ENCODE data around the gene LDLRAD3.

DNA sequence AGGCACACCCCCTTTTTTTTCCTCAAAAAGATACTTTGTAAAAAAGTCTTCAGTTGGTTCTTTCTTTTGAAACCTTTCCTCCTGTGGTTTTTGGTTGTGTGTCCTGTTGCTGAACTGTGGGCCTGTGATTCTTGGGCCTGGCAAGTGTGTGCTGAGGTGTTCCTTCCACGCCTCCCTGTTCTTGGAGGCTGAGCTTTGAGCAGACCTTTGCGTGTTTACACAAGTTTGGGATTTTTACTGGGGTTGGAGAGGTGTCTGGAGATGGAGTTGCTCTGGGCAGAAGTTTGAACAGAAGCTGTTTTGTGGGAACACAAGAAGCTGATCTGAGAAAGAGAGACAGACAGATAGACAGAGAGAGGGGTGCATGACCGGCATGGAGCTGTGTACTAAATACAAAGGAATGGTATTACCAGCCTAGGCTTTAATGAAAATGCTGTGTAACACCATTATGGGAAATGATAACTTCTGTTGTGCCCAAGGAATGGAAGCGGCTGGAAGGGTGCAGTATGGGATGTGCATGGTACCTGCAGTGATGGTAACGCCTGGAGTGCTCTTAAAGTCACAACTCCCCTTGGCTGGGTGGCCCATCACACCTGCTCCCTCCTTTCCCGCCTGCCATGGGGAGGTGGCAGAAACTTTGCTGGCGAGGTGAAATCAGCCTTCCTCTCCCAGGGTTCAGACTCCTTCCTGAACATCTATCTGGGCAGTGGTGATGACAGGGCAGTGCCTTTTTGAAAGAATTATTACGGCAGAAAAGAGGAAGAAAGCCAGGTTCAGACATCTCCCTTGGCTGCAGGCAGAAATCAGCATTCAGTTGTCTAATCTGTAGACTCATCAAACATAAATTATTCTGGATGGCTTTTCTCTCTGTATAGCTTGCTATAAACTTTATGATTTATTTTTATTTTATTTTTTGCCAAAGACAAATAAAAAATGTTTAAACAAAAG is 70.4 kb downstream of the LDLRAD3 start:
- TF ChIP-seq, protein P1, sequence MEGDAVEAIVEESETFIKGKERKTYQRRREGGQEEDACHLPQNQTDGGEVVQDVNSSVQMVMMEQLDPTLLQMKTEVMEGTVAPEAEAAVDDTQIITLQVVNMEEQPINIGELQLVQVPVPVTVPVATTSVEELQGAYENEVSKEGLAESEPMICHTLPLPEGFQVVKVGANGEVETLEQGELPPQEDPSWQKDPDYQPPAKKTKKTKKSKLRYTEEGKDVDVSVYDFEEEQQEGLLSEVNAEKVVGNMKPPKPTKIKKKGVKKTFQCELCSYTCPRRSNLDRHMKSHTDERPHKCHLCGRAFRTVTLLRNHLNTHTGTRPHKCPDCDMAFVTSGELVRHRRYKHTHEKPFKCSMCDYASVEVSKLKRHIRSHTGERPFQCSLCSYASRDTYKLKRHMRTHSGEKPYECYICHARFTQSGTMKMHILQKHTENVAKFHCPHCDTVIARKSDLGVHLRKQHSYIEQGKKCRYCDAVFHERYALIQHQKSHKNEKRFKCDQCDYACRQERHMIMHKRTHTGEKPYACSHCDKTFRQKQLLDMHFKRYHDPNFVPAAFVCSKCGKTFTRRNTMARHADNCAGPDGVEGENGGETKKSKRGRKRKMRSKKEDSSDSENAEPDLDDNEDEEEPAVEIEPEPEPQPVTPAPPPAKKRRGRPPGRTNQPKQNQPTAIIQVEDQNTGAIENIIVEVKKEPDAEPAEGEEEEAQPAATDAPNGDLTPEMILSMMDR (IDR thresholded peaks at IDR 0.05) = no peak
- TF ChIP-seq POLR2AphosphoS5 (IDR thresholded peaks at IDR 0.05) (no peak), EP300 (IDR thresholded peaks at IDR 0.05; ENCODE audit: low read depth) (no peak)
